Femur (tissue), 1 donor: Measurements from ENCODE around the gene P3H1.
"Not testable (repeated sequence)": the region's sequence is repeated elsewhere in the genome, so short reads cannot be mapped to it uniquely, and the experiment has no call there.

Source experiments
- DNase-seq: peaks from one replicate; pipeline ENCODE4 v3.0.0-alpha.2; 2017

Gene P3H1, protein sequence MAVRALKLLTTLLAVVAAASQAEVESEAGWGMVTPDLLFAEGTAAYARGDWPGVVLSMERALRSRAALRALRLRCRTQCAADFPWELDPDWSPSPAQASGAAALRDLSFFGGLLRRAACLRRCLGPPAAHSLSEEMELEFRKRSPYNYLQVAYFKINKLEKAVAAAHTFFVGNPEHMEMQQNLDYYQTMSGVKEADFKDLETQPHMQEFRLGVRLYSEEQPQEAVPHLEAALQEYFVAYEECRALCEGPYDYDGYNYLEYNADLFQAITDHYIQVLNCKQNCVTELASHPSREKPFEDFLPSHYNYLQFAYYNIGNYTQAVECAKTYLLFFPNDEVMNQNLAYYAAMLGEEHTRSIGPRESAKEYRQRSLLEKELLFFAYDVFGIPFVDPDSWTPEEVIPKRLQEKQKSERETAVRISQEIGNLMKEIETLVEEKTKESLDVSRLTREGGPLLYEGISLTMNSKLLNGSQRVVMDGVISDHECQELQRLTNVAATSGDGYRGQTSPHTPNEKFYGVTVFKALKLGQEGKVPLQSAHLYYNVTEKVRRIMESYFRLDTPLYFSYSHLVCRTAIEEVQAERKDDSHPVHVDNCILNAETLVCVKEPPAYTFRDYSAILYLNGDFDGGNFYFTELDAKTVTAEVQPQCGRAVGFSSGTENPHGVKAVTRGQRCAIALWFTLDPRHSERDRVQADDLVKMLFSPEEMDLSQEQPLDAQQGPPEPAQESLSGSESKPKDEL

DNA sequence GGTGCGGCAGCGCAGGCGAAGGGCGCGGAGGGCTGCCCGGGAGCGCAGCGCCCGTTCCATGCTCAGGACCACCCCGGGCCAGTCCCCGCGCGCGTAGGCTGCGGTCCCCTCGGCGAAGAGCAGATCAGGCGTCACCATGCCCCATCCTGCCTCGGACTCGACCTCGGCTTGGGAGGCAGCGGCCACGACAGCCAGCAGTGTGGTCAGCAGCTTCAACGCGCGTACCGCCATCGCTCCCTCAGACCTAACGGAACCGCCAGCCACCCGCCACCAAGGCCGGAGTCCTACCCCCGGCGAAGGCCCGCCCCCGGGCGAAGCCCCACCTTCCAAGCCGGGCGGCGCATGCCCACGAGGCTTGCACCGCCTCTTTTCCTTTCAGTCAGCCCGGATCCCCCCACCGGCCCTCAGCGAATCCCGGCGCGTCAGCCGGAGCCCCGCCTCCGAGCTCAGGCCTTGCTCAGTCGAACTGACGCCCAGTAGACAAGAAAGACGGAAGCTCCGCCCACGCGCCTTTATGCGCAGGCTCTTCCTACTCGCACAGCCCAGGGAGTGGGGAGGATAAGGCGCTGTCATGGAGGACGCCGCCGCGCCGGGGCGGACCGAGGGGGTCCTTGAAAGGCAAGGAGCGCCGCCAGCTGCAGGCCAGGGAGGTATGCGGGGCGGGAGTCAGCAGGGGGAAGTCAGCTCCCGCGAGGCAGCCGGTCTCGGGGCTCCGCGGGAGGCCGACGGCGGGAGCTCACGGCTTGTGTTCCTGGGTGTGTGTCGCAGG is at the start of gene P3H1, which contains the start of gene C1orf50:
Gene P3H1, minus strand, starts transcription at position 288 of the 769 bp plus-strand sequence. Its CDS starts 57 bp downstream, at position 231.
Gene C1orf50, plus strand, starts transcription at position 509 of the 769 bp plus-strand sequence. Its CDS starts 63 bp downstream, at position 572.
- DNase-seq, result peak; percentile 100

DNA sequence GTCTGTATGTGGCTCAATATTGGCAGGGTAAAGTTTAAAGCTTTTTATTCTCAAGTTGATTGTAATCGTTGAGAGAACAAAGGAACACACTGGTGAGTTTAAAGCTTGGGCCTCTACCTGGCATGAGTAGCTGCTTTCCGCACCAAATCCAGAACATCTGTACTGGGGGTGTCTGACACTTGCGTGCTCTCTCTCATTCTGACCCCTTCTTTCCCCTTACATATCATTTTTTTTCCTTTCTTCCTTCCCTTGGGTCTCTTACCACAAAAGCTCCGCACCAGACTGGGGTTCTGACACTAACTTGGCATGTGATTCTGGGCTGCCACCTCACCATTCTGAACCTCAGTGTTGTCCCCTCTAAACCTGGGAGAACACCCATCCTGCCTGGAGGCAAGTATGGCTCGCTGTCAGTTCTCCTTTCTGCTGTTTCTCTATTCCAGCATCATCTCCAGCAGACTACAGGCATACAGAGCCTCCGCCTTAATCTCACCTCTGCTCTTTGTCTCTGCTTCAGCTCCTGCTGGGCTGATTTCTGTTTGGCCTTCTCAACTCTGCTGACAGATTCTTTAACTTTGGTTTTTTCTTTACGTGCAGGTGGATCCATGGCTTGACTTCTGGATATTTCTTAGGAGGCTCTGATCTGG is 49.2 kb upstream of the P3H1 start:
- peak; percentile 33 for DNase-seq

DNA sequence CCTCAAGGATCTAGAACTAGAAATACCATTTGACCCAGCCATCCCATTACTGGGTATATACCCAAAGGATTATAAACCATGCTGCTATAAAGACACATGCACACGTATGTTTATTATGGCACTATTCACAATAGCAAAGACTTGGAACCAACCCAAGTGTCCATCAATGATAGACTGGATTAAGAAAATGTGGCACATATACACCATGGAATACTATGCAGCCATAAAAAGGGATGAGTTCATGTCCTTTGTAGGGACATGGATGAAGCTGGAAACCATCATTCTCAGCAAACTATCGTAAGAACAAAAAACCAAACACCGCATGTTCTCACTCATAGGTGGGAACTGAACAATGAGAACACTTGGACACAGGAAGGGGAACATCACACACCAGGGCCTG is 48.0 kb upstream of the P3H1 start:
- not testable (repeated sequence) for DNase-seq

DNA sequence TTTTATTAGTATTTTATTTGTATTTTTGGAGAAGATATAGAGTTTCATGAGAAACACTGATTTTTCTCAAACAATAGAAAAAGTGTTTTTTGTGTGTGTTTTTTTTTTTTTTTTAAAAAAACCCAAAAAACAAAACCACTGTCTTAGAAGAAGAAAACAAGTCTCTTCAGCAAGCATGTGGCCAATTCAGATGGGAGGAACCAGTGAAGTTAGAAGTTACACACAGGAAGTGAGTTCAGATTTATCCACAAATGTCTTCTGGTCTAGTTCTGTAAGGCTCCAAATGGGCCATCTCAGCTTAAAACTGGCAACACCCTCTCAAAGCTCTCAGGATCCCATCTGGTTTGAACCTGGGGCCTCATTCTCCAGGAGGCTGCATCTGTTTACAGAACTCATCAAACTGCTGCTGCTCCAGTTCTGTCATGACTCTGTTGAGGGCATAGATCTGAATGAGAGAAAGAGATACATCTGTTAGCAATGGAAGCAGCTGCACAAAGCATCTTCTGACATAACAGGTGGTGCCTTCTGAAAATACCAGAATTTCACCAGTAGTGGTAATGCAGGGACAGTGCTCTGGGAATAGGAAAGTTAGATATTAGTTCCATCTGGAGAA is 40.3 kb upstream of the P3H1 start:
- no peak for DNase-seq

DNA sequence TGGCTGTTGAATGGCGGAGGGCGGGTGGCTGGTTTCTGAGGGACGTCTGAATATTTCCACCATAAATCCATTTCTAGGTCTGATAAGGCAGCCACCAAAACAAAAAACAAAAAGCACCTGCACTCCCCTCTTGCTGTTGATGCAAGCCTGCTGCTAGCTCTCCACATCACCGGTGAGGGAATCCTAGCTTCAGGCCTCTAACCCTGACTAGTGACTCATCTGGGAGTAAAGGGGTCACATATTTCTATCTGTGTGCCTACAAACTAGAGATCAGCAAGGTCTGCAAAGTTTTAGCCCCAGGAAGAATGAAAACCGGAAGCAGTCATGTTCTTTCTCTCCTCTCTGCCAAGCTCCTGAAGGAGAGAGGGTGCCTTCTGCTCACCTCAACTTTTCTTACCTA is 39.8 kb upstream of the P3H1 start:
- no peak for DNase-seq

DNA sequence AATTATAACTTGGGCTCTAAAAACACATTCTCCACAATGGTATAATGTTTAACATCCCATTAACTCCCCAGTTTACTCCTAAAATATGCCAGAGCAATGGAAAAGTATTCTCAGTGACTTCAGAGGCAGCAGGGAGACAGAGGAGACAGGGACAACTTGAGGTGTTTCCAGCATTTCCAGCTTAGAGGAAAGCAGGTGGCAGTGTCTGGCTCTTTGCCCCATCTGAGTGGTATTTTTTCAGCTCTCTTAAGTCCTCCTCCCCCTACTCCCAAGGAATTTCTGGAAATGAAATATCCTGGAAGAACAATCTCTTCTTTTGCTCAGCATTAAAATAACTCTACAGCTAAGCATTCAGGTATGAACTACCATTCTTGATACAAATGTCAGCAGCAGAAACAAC is 39.3 kb upstream of the P3H1 start:
- no peak for DNase-seq

DNA sequence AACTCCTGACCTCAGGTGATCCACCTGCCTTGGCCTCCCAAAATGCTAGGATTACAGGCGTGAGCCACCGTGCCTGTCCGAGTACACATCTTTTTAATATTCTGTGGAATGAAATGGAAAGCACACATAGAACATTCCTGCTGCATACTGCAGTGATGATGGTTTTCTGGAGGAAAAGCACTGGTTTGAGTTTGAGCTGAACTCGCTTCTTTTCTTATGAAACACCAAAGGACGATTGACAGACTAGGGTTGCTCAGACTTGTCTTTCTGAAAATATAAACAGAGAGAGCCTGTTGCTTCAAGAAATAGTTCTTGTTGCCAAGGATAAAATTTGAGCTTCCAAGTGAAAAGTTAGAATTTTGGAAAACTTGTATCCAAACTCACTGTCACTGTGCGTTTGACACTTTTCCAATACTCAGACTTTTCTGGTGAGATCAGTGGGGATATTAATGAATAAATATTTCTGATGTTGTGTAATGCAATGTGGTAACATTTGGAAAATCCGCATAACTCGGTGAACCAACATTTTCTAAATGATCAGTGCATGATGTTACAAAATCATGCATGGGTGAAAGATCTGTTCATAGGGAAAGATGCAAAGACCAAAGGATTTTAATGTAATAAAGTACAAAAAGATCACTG is 35.1 kb upstream of the P3H1 start:
- no peak for DNase-seq

DNA sequence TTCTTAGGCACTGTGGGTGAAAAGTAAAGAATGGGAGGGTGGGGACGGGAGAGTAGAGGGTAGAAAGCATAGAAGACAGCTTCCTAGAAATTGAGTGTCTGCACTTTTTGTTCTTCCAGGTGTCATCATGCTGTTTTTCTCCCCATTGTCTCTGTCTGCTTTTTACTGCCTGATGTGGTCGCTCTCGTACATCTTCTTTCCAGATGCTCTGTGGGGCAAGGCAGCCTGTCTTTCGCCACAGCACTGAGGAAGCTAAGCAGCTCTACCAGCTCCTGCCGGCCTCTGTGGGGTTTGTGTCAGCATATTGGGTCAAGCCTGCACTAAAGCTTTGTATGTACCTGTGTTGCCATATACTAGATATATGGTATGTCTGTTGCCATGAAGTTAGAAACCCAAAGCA is 31.2 kb upstream of the P3H1 start:
- no peak for DNase-seq

DNA sequence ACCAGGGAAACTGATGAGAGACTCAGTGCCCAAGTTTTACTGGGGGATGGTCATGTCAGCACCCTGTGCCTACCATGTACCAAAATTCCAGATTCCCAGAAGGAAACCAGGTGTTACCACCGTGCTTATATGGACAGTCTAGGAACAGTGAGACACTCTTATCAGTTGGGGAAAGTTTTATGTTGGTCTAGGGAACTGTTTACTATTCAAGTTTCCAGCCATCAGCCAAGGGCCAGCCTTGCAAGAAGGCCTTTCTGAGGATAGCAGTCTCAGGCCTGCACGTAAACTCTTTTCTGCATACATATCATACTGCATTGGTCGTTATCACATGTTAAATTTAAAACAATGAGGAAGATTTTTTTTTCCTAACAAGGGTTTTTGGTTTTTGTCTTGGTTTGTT is 30.6 kb upstream of the P3H1 start:
- DNase-seq, result no peak

DNA sequence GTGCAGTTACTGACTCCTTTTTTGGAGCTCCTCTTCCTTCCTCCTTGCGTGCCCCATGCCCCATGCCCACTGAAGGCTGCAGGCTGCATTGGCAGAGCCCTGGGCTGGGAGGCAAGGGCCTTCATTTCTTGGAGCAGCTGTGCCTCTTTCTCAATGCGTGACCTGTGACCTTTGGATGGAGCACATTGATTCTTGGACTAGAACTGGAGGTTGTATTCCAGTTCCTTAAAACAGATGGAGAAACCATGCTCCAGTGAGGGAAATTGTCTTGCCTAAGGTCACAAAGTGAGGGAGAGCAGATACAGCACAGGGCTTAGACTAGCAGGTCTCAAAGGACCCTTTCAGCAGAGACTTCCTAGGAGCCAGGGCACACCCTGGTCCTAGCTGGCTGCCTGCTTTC is 27.0 kb upstream of the P3H1 start:
- no peak for DNase-seq

DNA sequence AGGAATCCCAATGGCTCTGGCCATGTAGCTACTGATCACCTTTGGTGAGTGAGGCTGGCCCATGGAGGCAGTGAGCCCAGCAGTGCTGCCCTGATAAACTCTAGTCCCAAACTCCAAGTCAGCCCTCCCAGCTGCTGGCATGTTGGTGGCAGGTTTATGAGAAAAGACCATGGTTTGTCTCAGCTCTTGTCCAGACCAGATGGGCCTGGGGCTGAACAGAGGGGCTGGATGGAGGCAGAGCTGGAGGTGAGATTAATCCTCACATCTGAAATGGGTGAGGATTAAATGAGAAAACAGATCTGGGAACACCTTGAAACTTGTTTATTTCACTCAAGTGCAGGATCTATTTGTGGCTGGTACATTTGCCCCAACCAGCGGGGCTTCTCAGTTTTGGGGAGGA is 21.2 kb upstream of the P3H1 start:
- DNase-seq, result no peak

DNA sequence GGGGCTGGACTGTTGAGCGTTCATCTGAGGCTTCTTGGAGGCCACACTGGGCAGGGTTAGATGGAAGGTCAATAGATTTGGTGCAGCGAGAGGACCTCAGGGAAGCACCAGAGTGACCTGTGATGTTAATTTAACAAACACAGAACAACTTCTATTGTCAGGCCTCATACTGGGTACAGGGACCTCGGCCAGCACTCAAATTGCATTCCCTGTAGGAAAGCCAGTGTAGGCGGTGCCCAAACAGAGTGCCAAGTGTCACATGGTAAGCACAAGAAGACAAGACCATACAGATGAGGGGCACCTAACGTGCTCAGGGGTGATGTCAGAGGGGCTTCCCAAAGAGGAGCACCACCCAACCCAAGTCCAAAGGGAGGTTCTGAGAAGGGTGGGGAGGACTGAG is 19.3 kb upstream of the P3H1 start:
- DNase-seq, result no peak

DNA sequence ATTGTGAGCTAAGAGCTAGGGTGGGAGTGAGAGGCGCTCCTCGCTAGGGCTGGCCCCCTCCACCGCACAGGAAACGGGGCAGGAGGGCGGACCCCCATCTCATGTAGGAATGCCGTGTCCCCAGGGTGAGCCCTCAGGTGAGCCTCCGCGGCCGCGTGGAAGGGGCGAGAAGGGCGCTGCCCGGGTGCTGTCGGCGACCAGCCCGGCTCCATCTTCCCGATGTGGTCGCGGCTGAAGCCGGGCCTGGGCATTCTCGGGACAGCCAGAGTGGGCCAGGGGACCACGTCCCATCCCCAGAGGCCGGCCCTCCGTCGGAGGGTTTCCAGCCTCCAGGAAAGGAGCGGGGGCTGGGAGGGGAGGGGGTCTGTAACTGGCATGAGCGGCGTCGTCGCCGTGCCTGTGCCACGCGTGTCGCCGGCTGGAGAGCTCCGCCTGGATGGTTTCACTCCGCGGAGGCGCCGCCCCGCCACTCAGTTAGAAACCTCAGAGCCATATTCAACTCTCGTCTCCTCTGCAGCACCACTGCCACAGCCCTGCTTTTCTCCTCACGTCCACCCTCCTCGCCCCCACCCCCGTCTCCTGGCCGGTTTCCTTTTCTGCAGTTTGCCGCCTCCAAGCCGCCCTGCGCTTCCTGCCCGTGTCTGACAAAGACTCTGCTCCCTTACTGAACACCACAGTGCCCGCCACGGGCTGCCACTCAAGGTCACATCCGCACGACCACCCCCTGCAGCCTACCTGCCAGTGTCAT is 18.3 kb upstream of the P3H1 start, which contains the start of gene TMEM269:
Gene TMEM269, plus strand, starts transcription at position 46 of the 748 bp plus-strand sequence. CDS start 4,903 bp downstream, outside the sequence.
- DNase-seq, result peak; percentile 55

DNA sequence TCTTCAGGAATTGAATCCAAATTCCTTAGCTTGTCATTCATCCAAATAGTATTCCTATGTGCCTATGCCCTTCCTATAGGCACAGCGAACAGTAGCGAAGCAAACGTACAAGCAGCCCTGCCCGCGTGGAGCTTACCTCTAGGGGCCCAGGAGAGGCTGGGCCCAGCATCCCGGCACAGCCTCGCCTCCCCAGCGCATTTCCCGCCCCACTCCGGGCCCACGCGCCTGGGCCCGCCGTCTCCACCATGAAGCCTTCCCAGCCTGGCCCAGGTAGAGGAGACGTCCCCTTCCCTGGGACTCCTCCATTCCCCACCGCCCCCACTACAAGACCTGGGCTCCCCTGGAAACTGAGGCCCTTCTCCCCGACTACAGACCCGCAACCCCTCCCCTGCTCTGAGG is 17.7 kb upstream of the P3H1 start:
- DNase-seq, result no peak

DNA sequence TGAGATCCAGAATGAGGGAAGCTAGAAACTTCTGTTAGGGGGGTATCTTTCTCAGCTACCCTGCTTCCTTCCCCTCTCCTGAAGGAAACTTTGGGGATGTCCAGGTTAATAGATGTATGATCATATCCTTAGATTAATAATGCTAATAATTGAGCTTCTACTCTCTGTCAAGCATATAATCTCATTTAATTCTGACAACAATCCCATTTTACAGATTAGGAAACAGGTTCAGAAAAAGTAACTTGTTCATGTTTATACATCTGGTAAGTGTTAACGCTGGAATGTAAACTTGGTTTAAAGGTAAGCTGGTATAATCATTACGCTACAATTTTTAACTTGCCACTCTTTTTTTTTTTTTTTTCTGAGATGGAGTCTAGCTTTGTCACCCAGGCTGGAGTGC is 16.3 kb upstream of the P3H1 start:
- DNase-seq, result no peak

DNA sequence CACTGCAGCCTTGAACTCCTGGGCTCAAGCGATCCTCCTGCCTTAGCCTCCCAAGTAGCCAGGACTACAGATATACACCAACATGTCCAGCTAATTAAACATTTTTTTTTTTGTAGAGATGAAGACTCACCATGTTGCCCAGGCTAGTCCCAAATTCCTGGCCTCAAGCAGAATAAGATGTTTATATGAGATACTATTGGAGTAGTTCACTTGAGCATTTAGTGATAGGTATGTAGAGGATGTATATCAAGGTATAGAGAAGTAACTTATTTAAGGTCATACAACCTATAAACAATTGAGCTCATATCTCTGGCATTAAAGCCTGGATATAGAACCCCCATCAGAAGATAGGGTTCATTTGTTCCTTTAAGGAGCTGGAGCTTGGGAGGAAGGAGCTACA is 13.3 kb upstream of the P3H1 start:
- DNase-seq, result no peak

DNA sequence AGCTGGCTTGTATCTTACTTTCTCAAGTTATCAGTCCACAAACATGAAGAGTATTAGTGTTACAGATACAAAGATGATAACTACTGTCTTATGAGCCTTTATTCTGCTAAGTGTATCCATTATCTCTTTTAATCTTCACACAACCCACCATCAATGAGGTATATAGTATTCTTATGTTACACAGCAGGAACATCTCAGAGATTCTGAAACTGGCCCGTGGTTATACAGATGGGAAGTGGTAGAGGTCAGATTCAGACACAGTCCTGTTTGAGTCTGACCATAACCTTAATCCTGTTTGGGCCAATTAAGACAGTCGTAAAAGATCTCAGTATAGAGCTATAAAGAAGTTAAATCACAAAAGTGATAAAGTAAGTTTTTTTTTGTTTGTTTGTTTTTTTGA is 12.9 kb upstream of the P3H1 start:
- DNase-seq, result no peak

DNA sequence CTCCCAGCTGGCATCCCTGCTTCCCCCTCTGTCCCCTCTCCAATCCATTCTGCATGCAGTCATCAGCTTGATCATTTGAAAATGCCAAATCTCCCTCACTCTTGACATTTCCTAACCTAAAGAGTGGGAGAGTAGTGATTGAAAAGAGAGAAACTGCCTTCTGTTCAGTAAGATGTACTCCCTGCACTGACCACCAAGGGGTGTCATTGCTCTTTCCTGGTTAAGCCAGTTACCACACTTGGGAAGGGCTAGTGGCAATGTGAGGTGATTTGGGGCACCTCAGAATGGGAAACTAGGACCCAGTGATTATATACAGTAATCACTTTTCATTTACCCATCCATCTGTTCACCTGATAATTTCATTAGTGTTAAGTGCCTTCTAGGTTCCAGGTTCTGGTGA is 11.0 kb upstream of the P3H1 start:
- DNase-seq, result peak; percentile 35

DNA sequence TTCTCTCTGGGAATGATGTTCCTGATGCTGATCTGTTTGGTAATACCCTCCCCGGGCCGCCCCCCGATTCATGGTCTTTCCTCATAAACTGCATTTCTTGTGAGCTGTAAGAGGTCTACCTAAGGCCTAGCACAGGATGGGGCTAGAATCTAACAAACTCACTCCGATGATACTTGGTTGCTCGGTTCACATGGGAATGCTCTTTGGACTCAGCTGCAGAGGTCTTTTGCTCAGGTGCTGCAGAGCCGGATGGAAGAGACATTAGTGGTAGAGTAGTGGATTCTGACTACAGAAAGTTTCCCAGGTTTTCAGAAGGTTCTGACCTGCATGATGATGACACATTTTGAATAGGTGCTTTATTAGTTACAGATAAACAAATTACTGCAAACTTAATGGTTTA is 9.7 kb upstream of the P3H1 start:
- DNase-seq, result no peak

DNA sequence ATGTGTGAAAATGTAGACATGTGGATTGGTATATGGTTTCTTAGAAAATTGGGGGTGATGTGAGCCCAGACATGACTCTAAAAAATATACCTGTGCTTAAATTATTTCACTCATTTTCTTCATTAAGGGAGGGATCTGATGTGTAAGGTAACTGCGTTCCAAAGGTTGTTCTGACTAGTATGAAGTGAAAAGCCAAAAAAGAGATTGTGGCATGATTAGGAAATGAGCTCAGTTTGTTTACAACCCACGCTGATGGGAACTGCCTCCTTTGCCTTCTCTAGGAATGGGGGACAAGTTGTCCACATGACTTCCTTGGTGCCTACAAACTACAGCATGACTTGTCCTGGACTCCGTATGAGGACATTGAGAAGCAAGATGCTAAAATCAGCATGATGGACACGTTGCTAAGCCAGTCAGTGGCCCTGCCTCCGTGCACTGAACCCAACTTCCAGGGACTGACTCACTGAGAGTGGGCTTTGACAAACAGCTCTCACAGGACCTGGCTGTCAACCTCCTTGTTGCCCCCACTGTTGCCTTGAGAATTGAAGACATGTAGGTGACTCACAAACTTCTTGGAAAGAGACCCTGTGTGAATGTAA is 8.2 kb upstream of the P3H1 start:
- DNase-seq, result no peak

DNA sequence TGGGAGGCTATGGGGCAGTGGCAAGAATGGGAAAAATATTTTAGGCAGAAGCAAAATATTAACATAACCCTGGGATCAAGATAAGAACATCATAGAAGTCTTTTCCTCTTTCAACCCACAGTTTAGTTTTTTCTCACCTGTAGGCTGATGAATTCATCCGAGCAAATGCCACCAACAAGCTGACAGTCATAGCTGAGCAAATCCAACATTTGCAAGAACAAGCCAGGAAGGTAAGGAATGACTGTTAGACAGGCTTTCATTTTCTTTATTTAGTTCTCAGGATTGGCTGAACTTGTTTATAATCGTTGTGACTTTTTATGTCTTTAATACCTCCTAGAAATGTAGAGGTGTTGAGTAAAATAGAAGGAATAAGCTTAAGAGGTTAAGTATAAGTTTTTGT is 6.6 kb upstream of the P3H1 start:
- DNase-seq, result no peak
